Suprapubic skin (tissue), 4 donors: Measurements from ENCODE around the gene TPSB2. TPM values are rescaled to one million over a fixed set of nuclear protein-coding genes. Genes with fewer than 3 reads are reported as not detected.

Experiments
- DNase-seq, 2 donors: peaks; one replicate each; pipeline ENCODE4 v3.0.0-alpha.2; 2019; ENCODE audit warnings: low spot score in 2 of 2
- H3K27ac ChIP-seq: fragments of 200-600 bp; sonication (generic); one replicate; pipeline ENCODE4 v1.5.1; 2019
- H3K27me3 ChIP-seq: fragments of 200-600 bp; sonication (generic); one replicate; pipeline ENCODE4 v1.5.1; 2019
- H3K36me3 ChIP-seq: fragments of 200-600 bp; sonication (generic); one replicate; pipeline ENCODE4 v1.5.1; 2019
- H3K4me1 ChIP-seq: fragments of 200-600 bp; sonication (generic); one replicate; pipeline ENCODE4 v1.5.1; 2019
- H3K4me3 ChIP-seq: fragments of 200-600 bp; sonication (generic); one replicate; pipeline ENCODE4 v1.5.1; 2019; ENCODE audit warnings: mild to moderate bottlenecking
- H3K9me3 ChIP-seq: fragments of 200-600 bp; sonication (generic); one replicate; pipeline ENCODE4 v1.5.1; 2019
- EP300 ChIP-seq: sonication (generic); formaldehyde crosslinking; IDR thresholded peaks from one replicate; pipeline ENCODE4 v1.6.1; 2017; ENCODE audit warnings: antibody characterized with exemption
- POLR2A ChIP-seq, 2 donors: fragments of 450-650 bp; IDR thresholded peaks; one replicate each; pipeline ENCODE4 v1.6.1; 2017; ENCODE audit warnings: antibody characterized with exemption in 2 of 2, mild to moderate bottlenecking in 2 of 2, moderate library complexity in 2 of 2
- POLR2AphosphoS5 ChIP-seq, 3 donors: sonication (generic); formaldehyde crosslinking; IDR thresholded peaks; one replicate each; pipeline ENCODE4 v1.6.1; 2017; ENCODE audit warnings: antibody characterized with exemption in 3 of 3
- WGBS: methylation state at CpG from one replicate; pipeline ENCODE4 v1.1.5; 2018; 5-methylcytosine and 5-hydroxymethylcytosine counted together
- total RNA-seq, 4 donors: library from RNA; depleted of rRNA; stranded (reverse); fragments of >200 nt; gene quantifications; one replicate each; pipeline ENCODE4 v1.1.0, GENCODE V29; 2016
- TF ChIP-seq, protein P1 (sequence below), 2 donors: fragments of 200-600 bp in 1 of 2; fragments of 450-650 bp in 1 of 2; sonication (generic) in 1 of 2; IDR thresholded peaks; one replicate each; pipeline ENCODE4 v1.5.1; 2016 to 2019; ENCODE audit warnings: antibody characterized with exemption in 2 of 2, mild to moderate bottlenecking in 1 of 2, moderate library complexity in 1 of 2

TPSB2 gene
- total RNA-seq, 4 donors from 2014 or later = 13.0 to 36.9 (median 22.5) TPM

- WGBS = 62% methylated on average over 21 of the region's 40 CpGs
- no peak for DNase-seq
- no peak for TF ChIP-seq EP300
- TF ChIP-seq, protein P1, sequence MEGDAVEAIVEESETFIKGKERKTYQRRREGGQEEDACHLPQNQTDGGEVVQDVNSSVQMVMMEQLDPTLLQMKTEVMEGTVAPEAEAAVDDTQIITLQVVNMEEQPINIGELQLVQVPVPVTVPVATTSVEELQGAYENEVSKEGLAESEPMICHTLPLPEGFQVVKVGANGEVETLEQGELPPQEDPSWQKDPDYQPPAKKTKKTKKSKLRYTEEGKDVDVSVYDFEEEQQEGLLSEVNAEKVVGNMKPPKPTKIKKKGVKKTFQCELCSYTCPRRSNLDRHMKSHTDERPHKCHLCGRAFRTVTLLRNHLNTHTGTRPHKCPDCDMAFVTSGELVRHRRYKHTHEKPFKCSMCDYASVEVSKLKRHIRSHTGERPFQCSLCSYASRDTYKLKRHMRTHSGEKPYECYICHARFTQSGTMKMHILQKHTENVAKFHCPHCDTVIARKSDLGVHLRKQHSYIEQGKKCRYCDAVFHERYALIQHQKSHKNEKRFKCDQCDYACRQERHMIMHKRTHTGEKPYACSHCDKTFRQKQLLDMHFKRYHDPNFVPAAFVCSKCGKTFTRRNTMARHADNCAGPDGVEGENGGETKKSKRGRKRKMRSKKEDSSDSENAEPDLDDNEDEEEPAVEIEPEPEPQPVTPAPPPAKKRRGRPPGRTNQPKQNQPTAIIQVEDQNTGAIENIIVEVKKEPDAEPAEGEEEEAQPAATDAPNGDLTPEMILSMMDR (IDR thresholded peaks at IDR 0.05) = no peak
- no peak for TF ChIP-seq POLR2AphosphoS5 (IDR thresholded peaks at IDR 0.05)
- no peak for TF ChIP-seq POLR2A (IDR thresholded peaks at IDR 0.05)
- Histone ChIP-seq H3K4me1 (no peaks in the 10 kb centered on the region), H3K36me3 (no peaks in the 10 kb centered on the region), H3K9me3 (no peaks in the 10 kb centered on the region), H3K27ac (no peak overlapping the region), H3K4me3 (no peak overlapping the region), H3K27me3 (peaks cover 42% of the 10 kb centered on the region)
Measured at GRCh38 chr16:1221628-1222552, 8.1 kb downstream of the TPSB2 start.

DNA sequence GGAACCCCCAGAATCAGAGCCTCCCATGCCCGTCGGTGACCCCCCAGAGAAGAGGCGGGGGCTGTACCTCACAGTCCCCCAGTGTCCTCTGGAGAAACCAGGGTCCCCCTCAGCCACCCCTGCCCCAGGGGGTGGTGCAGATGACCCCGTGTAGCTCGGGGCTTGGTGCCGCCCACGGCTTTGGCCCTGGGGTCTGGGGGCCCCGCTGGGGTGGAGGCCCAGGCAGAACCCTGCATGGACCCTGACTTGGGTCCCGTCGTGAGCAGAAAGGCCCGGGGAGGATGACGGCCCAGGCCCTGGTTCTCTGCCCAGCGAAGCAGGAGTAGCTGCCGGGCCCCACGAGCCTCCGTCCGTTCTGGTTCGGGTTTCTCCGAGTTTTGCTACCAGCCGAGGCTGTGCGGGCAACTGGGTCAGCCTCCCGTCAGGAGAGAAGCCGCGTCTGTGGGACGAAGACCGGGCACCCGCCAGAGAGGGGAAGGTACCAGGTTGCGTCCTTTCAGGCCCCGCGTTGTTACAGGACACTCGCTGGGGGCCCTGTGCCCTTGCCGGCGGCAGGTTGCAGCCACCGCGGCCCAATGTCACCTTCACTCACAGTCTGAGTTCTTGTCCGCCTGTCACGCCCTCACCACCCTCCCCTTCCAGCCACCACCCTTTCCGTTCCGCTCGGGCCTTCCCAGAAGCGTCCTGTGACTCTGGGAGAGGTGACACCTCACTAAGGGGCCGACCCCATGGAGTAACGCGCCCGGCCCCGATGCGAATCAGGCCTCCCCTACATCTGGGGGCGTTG lies 8.9 kb downstream of the TPSB2 start:
- H3K9me3 ChIP-seq = no peaks in the 10 kb centered on the region
- H3K27ac ChIP-seq = no peak overlapping the region
- no peaks in the 10 kb centered on the region for H3K4me1 ChIP-seq
- H3K4me3 ChIP-seq = no peak overlapping the region
- TF ChIP-seq POLR2A (IDR thresholded peaks at IDR 0.05) (no peak), POLR2AphosphoS5 (IDR thresholded peaks at IDR 0.05) (no peak), EP300 (no peak)
- TF ChIP-seq, protein P1 (IDR thresholded peaks at IDR 0.05) = no peak
- no peak for DNase-seq
- 79% methylated on average over 34 of the region's 48 CpGs for WGBS
- H3K36me3 ChIP-seq = no peaks in the 10 kb centered on the region
- H3K27me3 ChIP-seq = peaks cover 46% of the 10 kb centered on the region

DNA sequence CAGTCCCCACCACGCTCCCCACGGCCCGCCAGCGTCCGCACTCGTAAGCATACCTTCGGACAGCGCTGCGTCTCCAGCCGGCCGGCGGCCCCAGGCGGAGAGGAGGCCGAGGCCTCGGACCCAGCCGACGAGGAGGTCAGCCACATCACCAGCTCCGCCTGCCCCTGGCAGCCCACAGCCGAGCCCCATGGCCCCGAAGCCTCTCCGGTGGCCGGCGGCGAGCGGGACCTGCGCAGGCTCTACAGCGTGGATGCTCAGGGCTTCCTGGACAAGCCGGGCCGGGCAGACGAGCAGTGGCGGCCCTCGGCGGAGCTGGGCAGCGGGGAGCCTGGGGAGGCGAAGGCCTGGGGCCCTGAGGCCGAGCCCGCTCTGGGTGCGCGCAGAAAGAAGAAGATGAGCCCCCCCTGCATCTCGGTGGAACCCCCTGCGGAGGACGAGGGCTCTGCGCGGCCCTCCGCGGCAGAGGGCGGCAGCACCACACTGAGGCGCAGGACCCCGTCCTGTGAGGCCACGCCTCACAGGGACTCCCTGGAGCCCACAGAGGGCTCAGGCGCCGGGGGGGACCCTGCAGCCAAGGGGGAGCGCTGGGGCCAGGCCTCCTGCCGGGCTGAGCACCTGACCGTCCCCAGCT lies 9.8 kb downstream of the TPSB2 start:
- no peaks in the 10 kb centered on the region for H3K4me1 ChIP-seq
- no peak for DNase-seq
- no peak for TF ChIP-seq POLR2A (IDR thresholded peaks at IDR 0.05)
- TF ChIP-seq, protein P1 (IDR thresholded peaks at IDR 0.05) = no peak
- H3K36me3 ChIP-seq = no peaks in the 10 kb centered on the region
- H3K27me3 ChIP-seq = peaks cover 41% of the 10 kb centered on the region
- no peak overlapping the region for H3K27ac ChIP-seq
- WGBS = 100% methylated on average over 1 of the region's 55 CpGs
- H3K4me3 ChIP-seq = no peak overlapping the region
- no peaks in the 10 kb centered on the region for H3K9me3 ChIP-seq

GRCh38 chr16:1218930-1219611 lies 10.9 kb downstream of the TPSB2 start:
- Histone ChIP-seq H3K27ac (no peak overlapping the region), H3K4me1 (no peaks in the 10 kb centered on the region), H3K27me3 (peaks cover 40% of the 10 kb centered on the region), H3K4me3 (no peak overlapping the region), H3K36me3 (no peaks in the 10 kb centered on the region), H3K9me3 (no peaks in the 10 kb centered on the region)
- TF ChIP-seq POLR2A (IDR thresholded peaks at IDR 0.05) = no peak
- no peak for TF ChIP-seq EP300
- TF ChIP-seq, protein P1 (IDR thresholded peaks at IDR 0.05) = no peak
- TF ChIP-seq POLR2AphosphoS5 (IDR thresholded peaks at IDR 0.05) = no peak
- DNase-seq = no peak
- WGBS = 71% methylated on average over 7 of the region's 24 CpGs
